A549 treated with GW870086 at 1 μM for 4 hours (cell line): ENCODE data around the gene LRRTM2. TPM values are rescaled to one million over a fixed set of nuclear protein-coding genes. Genes with fewer than 3 reads are reported as not detected.

ENCODE experiments used
- total RNA-seq: library from RNA; stranded (reverse); fragments of 200-300 nt; extraction: Qiagen RNA extraction; gene quantifications from 5 replicates; pipeline ENCODE4 v1.2.3, GENCODE V29; 2022; ENCODE audit warnings: low read depth

Gene LRRTM2, protein sequence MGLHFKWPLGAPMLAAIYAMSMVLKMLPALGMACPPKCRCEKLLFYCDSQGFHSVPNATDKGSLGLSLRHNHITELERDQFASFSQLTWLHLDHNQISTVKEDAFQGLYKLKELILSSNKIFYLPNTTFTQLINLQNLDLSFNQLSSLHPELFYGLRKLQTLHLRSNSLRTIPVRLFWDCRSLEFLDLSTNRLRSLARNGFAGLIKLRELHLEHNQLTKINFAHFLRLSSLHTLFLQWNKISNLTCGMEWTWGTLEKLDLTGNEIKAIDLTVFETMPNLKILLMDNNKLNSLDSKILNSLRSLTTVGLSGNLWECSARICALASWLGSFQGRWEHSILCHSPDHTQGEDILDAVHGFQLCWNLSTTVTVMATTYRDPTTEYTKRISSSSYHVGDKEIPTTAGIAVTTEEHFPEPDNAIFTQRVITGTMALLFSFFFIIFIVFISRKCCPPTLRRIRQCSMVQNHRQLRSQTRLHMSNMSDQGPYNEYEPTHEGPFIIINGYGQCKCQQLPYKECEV
- not detected in 5 replicates for total RNA-seq

DNA sequence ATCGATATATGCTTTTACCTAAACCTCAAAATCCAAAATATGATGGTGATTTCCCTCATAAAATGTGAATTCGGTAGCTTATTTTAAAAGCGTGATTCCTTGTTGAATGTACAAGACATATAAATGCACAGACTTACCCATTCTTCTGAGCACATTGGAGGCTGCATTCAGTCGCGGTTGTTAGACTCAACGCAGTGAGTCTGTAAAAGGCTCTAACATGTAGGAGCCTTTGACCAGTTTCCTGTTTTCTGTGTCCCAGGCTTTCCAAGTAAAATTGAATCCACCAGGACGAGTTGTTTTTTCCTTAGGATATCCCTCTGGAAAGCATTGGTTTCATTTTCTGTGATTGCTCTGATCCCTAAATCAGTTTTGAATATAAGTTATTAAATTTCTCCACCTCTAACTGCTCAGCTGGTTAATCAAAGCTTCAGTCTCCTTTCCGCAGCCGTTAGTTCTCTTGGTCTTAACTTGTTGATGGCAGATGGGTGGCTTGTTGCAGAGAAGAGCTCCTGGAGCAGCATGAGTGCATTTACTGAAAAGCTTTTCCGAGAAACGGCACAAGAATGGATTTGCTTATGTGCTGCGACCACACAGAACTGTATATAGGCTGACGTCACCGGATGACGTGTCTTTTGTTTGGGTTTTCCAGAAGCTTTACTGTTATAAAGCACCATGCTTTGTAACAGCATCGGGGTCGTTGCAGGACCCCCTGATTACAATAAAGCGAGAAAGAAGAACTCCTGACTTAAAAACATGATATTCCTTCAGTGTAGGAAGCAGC lies at the start of gene LRRTM2:
LRRTM2 (minus strand) TSS at position 565 of the 781 bp plus-strand sequence; CDS start at position 141, 424 bp downstream.

Other genes with a start within 250 kb of the LRRTM2 start
- gene CTNNA1, start 121.9 kb downstream of the LRRTM2 start, total RNA-seq = 181 to 209 TPM (median 190 TPM) in 5 replicates